Stimulated activated CD8-positive, alpha-beta memory T cell treated with anti-CD3 and anti-CD28 coated beads, Interleukin-12 subunit alpha, Interleukin-12 subunit beta, amount 100 ng/mL, for 4 hours (primary cell): Measurements from ENCODE around the gene FUCA2.
"Not testable (repeated sequence)": the region's sequence is repeated elsewhere in the genome, so short reads cannot be mapped to it uniquely, and the experiment has no call there.

Experiments used
- DNase-seq: peaks from one replicate; pipeline ENCODE4 v3.0.0-alpha.2; 2020; ENCODE audit warnings: low read depth

Gene FUCA2

GRCh38 chr6:143498428-143498827, 13.1 kb downstream of the FUCA2 start:
- DNase-seq = no peak

- no peak for DNase-seq
Measured at GRCh38 chr6:143496974-143497373, 14.5 kb downstream of the FUCA2 start.

- DNase-seq = no peak
Measured at GRCh38 chr6:143490775-143491174, 20.7 kb downstream of the FUCA2 start.

- DNase-seq = no peak
Measured at GRCh38 chr6:143490244-143490643, 21.3 kb downstream of the FUCA2 start.

- DNase-seq = no peak
Measured at GRCh38 chr6:143486752-143487151, 24.8 kb downstream of the FUCA2 start.

GRCh38 chr6:143485967-143486366, 25.6 kb downstream of the FUCA2 start:
- DNase-seq = no peak

- no peak for DNase-seq
Measured at GRCh38 chr6:143482593-143482992, 28.9 kb downstream of the FUCA2 start.

- no peak for DNase-seq
Measured at GRCh38 chr6:143478479-143479062, 32.9 kb downstream of the FUCA2 start.

GRCh38 chr6:143476545-143476944, 35.0 kb downstream of the FUCA2 start:
- no peak for DNase-seq

GRCh38 chr6:143471822-143472221, 39.7 kb downstream of the FUCA2 start:
- no peak for DNase-seq

GRCh38 chr6:143468823-143469222, 42.7 kb downstream of the FUCA2 start:
- not testable (repeated sequence) for DNase-seq

- no peak for DNase-seq
Measured at GRCh38 chr6:143468026-143468425, 43.5 kb downstream of the FUCA2 start.

- no peak for DNase-seq
Measured at GRCh38 chr6:143465546-143465945, 46.0 kb downstream of the FUCA2 start.

- no peak for DNase-seq
Measured at GRCh38 chr6:143457563-143458359, 53.8 kb downstream of the FUCA2 start.

- no peak for DNase-seq
Measured at GRCh38 chr6:143451531-143451930, 60.0 kb downstream of the FUCA2 start.

GRCh38 chr6:143450453-143451371, 60.8 kb downstream of the FUCA2 start, which contains the start of the genes ADAT2 and PEX3:
Gene ADAT2, minus strand, starts transcription at chr6:143450695. Its CDS starts 37 bp downstream, at chr6:143450658.
Gene PEX3, plus strand, starts transcription at chr6:143450805. Its CDS starts 238 bp downstream, at chr6:143451043.
- DNase-seq = peak; percentile 85

- no peak for DNase-seq
Measured at GRCh38 chr6:143449714-143450452, 61.6 kb downstream of the FUCA2 start.

- DNase-seq = no peak
Measured at GRCh38 chr6:143449082-143449713, 62.3 kb downstream of the FUCA2 start.

- DNase-seq = not testable (repeated sequence)
Measured at GRCh38 chr6:143447865-143448264, 63.7 kb downstream of the FUCA2 start.
